ENCODE measurements around the gene LILRB4. TPM values are rescaled to one million over a fixed set of nuclear protein-coding genes. Genes with fewer than 3 reads are reported as not detected.

The LILRB4 gene
- total RNA-seq, 1 experiment from 2014 or later = not detected

DNA sequence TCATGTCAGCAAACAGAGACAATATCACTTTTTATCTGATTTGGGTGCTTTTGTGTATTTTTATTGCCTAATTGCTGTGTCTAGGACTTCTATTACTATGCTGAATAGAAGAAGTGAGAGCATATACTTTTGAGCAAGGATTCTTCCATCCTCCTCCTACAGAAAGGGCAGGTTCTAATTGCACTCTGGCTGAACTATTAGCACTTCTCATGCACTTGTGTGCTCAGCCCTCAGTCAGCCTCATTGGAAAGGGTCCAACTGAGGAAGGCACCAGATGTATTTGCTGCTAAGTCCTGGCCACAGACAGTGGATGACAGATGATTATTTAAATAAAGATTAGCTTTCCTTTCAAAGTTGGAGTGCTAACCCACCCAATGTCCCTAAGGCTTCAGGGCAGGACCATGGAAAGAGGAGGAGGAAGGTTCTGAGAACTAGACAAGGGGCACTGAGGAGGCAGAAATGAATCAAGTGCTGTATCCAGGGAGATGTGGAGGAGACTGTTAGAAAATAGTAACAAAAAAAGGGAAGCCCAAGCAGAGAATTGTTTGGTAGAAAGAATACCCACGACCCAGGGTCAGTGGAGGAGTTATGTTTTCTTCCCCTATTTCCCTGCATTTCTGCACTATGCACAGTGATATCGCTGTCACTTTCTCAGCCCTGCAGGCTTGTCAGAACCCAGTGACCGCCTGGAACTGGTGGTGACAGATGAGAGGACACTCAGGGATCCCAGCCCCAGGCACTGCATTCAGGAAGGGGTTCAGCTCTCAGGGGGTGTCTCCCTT lies 8.0 kb downstream of the LILRB4 start:
- Histone ChIP-seq H3K4me1 (ENCODE audit: control insufficient read depth in 1 of 2, insufficient read depth in 2 of 2, low read length in 2 of 2) (no peaks in the 10 kb centered on the region), H3K9ac (ENCODE audit: low read length) (no peak overlapping the region), H3K79me2 (ENCODE audit: insufficient read depth, low read length) (no peaks in the 10 kb centered on the region), H3K4me2 (ENCODE audit: low read length) (no peak overlapping the region), H3K36me3 (ENCODE audit: control insufficient read depth in 1 of 2, insufficient read depth in 2 of 2, low read length in 2 of 2) (no peaks in the 10 kb centered on the region), H4K20me1 (ENCODE audit: insufficient read depth) (no peaks in the 10 kb centered on the region), H3K27ac (ENCODE audit: low read depth, low read length) (no peak overlapping the region), H3K9me3 (ENCODE audit: control insufficient read depth in 1 of 2, insufficient read depth in 1 of 2, low read depth in 1 of 2, low read length in 2 of 2) (no peaks in the 10 kb centered on the region), H3K9me2 (ENCODE audit: insufficient read depth) (no peaks in the 10 kb centered on the region), H3K27me3 (ENCODE audit: insufficient read depth, low read length) (peaks cover 54% of the 10 kb centered on the region), H3K4me3 (replicated peaks in 1 of 2; ENCODE audit: low read depth in 1 of 2, low read length in 2 of 2) (no peak overlapping the region), H2AFZ (ENCODE audit: low read depth, low read length, poor library complexity, severe bottlenecking) (no peak overlapping the region)
- no peak for ATAC-seq
- ChIA-PET RAD21 (ENCODE audit: low non-redundant PET in 1 of 2, low total read pairs in 2 of 2, uncharacterized antibody in 2 of 2, unreplicated experiment in 2 of 2) (no interaction called here), CTCF (interaction anchor here (4.4 kb wide), 1 partner anchor 13 kb away, joined by 20 read pairs; no protein-coding TSS in a partner anchor), POLR2A (no interaction called here)
- no peak for DNase-seq (ENCODE audit: low read depth, low spot score)
- BruUV-seq (replicated peaks) = no TSS peak
- TF ChIP-seq, protein P1, sequence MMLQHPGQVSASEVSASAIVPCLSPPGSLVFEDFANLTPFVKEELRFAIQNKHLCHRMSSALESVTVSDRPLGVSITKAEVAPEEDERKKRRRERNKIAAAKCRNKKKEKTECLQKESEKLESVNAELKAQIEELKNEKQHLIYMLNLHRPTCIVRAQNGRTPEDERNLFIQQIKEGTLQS (IDR thresholded peaks at IDR 0.05) = no peak
- TF ChIP-seq YY1 (IDR thresholded peaks at IDR 0.05; ENCODE audit: extremely low read depth, insufficient replicate concordance, low read depth, low read length) = no peak
- intact Hi-C loops (cut with micrococcal nuclease) = no loop called here

DNA sequence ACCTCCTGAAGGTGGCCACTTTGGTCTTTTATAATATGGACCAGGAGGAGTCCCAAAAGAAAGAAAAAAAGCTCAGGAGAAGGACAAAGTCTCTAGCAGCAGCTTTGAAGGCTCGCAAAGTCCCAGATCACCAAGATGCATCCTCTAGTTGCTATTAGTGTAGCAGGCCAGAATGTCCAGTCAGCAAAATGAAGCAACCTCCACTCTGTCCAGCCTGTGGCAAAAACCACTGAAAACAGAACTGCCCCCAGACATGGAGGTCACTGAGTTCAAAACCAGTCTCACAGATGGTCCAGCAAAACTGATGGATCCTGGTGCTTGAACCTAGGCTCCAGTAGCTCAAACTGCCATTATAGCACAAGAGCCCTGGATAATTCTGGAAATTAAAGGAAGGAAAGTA lies 10.4 kb downstream of the LILRB4 start:
- CTCF ChIA-PET = interaction anchor here (0.9 to 4.4 kb wide), 8 partner anchors 10 to 196 kb away, joined by 3 to 28 read pairs (median 7); partner anchors contain the start of gene LILRB4
- H3K36me3 ChIP-seq (ENCODE audit: control insufficient read depth in 1 of 2, insufficient read depth in 2 of 2, low read length in 2 of 2) = no peaks in the 10 kb centered on the region
- RAD21 ChIA-PET (ENCODE audit: low non-redundant PET in 1 of 2, low total read pairs in 2 of 2, uncharacterized antibody in 2 of 2, unreplicated experiment in 2 of 2) = no interaction called here
- no peaks in the 10 kb centered on the region for H3K4me1 ChIP-seq (ENCODE audit: control insufficient read depth in 1 of 2, insufficient read depth in 2 of 2, low read length in 2 of 2)
- H3K27me3 ChIP-seq (ENCODE audit: insufficient read depth, low read length) = peaks cover 41% of the 10 kb centered on the region
- no peak overlapping the region for H3K27ac ChIP-seq (ENCODE audit: low read depth, low read length)
- H3K9me2 ChIP-seq (ENCODE audit: insufficient read depth) = no peaks in the 10 kb centered on the region
- no peak for ATAC-seq
- no peaks in the 10 kb centered on the region for H4K20me1 ChIP-seq (ENCODE audit: insufficient read depth)
- H2AFZ ChIP-seq (ENCODE audit: low read depth, low read length, poor library complexity, severe bottlenecking) = no peak overlapping the region
- no peak overlapping the region for H3K9ac ChIP-seq (ENCODE audit: low read length)
- H3K9me3 ChIP-seq (ENCODE audit: control insufficient read depth in 1 of 2, insufficient read depth in 1 of 2, low read depth in 1 of 2, low read length in 2 of 2) = no peaks in the 10 kb centered on the region
- intact Hi-C loops (cut with micrococcal nuclease) = no loop called here
- no TSS peak for BruUV-seq (replicated peaks)
- DNase-seq (ENCODE audit: low read depth, low spot score) = no peak
- POLR2A ChIA-PET = no interaction called here
- no peaks in the 10 kb centered on the region for H3K79me2 ChIP-seq (ENCODE audit: insufficient read depth, low read length)
- no peak overlapping the region for H3K4me3 ChIP-seq (replicated peaks in 1 of 2; ENCODE audit: low read depth in 1 of 2, low read length in 2 of 2)
- H3K4me2 ChIP-seq (ENCODE audit: low read length) = no peak overlapping the region
- TF ChIP-seq, protein P1 (IDR thresholded peaks at IDR 0.05) = no peak
- no peak for TF ChIP-seq SIN3A (IDR thresholded peaks at IDR 0.05; ENCODE audit: low read depth)
- TF ChIP-seq EZH2phosphoT487 (IDR thresholded peaks at IDR 0.05; ENCODE audit: borderline replicate concordance) = no peak
- TF ChIP-seq, protein P2, sequence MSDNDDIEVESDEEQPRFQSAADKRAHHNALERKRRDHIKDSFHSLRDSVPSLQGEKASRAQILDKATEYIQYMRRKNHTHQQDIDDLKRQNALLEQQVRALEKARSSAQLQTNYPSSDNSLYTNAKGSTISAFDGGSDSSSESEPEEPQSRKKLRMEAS (IDR thresholded peaks at IDR 0.05) = no peak
- TF ChIP-seq SP1 (IDR thresholded peaks at IDR 0.05; ENCODE audit: low read depth) = no peak
- no peak for TF ChIP-seq JUND (IDR thresholded peaks at IDR 0.05)
- TF ChIP-seq EGR1 (IDR thresholded peaks at IDR 0.05; ENCODE audit: low read depth) = no peak
- TF ChIP-seq, protein P3, sequence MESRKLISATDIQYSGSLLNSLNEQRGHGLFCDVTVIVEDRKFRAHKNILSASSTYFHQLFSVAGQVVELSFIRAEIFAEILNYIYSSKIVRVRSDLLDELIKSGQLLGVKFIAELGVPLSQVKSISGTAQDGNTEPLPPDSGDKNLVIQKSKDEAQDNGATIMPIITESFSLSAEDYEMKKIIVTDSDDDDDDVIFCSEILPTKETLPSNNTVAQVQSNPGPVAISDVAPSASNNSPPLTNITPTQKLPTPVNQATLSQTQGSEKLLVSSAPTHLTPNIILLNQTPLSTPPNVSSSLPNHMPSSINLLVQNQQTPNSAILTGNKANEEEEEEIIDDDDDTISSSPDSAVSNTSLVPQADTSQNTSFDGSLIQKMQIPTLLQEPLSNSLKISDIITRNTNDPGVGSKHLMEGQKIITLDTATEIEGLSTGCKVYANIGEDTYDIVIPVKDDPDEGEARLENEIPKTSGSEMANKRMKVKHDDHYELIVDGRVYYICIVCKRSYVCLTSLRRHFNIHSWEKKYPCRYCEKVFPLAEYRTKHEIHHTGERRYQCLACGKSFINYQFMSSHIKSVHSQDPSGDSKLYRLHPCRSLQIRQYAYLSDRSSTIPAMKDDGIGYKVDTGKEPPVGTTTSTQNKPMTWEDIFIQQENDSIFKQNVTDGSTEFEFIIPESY (IDR thresholded peaks at IDR 0.05; ENCODE audit: extremely low read depth, insufficient replicate concordance, low read length) = no peak
- TF ChIP-seq SRF (IDR thresholded peaks at IDR 0.05; ENCODE audit: low read depth) = no peak
- TF ChIP-seq ZNF274 (IDR thresholded peaks at IDR 0.05; ENCODE audit: low read depth, low read length) = no peak
- no peak for TF ChIP-seq RAD21 (IDR thresholded peaks at IDR 0.05; ENCODE audit: low read depth)
- no peak for TF ChIP-seq EZH2 (IDR thresholded peaks at IDR 0.05)
- no peak for TF ChIP-seq ZFX (IDR thresholded peaks at IDR 0.05)
- TF ChIP-seq YY1 (IDR thresholded peaks at IDR 0.05; ENCODE audit: extremely low read depth, insufficient replicate concordance, low read depth, low read length) = no peak
- TF ChIP-seq CBX3 (IDR thresholded peaks at IDR 0.05; ENCODE audit: low read depth) = no peak

Data from HCT116 (cell line).